NT2/D1 (cell line): ENCODE results near the gene GPC6.

ENCODE experiments used
- SUZ12 ChIP-seq: IDR thresholded peaks from 2 replicates; pipeline ENCODE4 v1.6.1; 2011; ENCODE audit not compliant: insufficient read length, insufficient read depth; ENCODE audit errors: extremely low read depth
- YY1 ChIP-seq: IDR thresholded peaks from 2 replicates; pipeline ENCODE4 v1.6.1; 2011; ENCODE audit not compliant: insufficient read length, insufficient read depth
- ZNF274 ChIP-seq: IDR thresholded peaks from 2 replicates; pipeline ENCODE4 v1.6.1; 2011; ENCODE audit warnings: mild to moderate bottlenecking, low read depth, low read length

GRCh38 chr13:93786846-93787489 lies 560.4 kb downstream of the GPC6 start:
- TF ChIP-seq ZNF274 (no peak), SUZ12 (no peak), YY1 (no peak)
